Panc1 (cell line): ENCODE data around the gene TREM1. TPM values are rescaled to one million over a fixed set of nuclear protein-coding genes. Genes with fewer than 3 reads are reported as not detected.

Experiments
- total RNA-seq: library from RNA; stranded (reverse); gene quantifications from one replicate; pipeline ENCODE4 v1.2.1, GENCODE V29; 2021; ENCODE audit not compliant: unreplicated experiment

Gene TREM1
- total RNA-seq, 1 experiment from 2014 or later: not detected

Other genes starting within 250 kb of the TREM1 start
- gene UNC5CL, start 247.5 kb downstream of the TREM1 start, total RNA-seq: 0.36 TPM
- not detected for gene TSPO2, start 244.2 kb downstream of the TREM1 start, total RNA-seq
- gene APOBEC2, start 233.5 kb downstream of the TREM1 start, total RNA-seq: not detected
- 18.2 TPM for gene OARD1, start 214.3 kb downstream of the TREM1 start, total RNA-seq
- 34.7 TPM for gene NFYA, start 213.7 kb downstream of the TREM1 start, total RNA-seq
- gene TREML1, start 132.3 kb downstream of the TREM1 start, total RNA-seq: not detected
- not detected for gene TREM2, start 123.6 kb downstream of the TREM1 start, total RNA-seq
- not detected for gene TREML2, start 85.5 kb downstream of the TREM1 start, total RNA-seq
- gene TREML4, start 58.3 kb downstream of the TREM1 start, total RNA-seq: not detected
- gene NCR2, start 48.9 kb upstream of the TREM1 start, total RNA-seq: not detected